ENCODE data around the gene FBXO33. TPM values are rescaled to one million over a fixed set of nuclear protein-coding genes. Genes with fewer than 3 reads are reported as not detected.

The FBXO33 gene
- total RNA-seq, 4 donors from 2014 or later: 12.9 to 18.4 (median 16.2) TPM

GRCh38 chr14:39376667-39377403, 55.4 kb downstream of the FBXO33 start:
- H3K4me3 ChIP-seq: no peak overlapping the region
- H3K27me3 ChIP-seq: no peaks in the 10 kb centered on the region
- TF ChIP-seq, protein P1, sequence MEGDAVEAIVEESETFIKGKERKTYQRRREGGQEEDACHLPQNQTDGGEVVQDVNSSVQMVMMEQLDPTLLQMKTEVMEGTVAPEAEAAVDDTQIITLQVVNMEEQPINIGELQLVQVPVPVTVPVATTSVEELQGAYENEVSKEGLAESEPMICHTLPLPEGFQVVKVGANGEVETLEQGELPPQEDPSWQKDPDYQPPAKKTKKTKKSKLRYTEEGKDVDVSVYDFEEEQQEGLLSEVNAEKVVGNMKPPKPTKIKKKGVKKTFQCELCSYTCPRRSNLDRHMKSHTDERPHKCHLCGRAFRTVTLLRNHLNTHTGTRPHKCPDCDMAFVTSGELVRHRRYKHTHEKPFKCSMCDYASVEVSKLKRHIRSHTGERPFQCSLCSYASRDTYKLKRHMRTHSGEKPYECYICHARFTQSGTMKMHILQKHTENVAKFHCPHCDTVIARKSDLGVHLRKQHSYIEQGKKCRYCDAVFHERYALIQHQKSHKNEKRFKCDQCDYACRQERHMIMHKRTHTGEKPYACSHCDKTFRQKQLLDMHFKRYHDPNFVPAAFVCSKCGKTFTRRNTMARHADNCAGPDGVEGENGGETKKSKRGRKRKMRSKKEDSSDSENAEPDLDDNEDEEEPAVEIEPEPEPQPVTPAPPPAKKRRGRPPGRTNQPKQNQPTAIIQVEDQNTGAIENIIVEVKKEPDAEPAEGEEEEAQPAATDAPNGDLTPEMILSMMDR (IDR thresholded peaks at IDR 0.05): no peak
- TF ChIP-seq POLR2A (IDR thresholded peaks at IDR 0.05): no peak
- no peak for TF ChIP-seq EP300 (IDR thresholded peaks at IDR 0.05)
- no peaks in the 10 kb centered on the region for H3K9me3 ChIP-seq
- 31 to 49% methylated on average over 4 of the region's 4 CpGs for WGBS, 2 donors
- no peaks in the 10 kb centered on the region for H3K36me3 ChIP-seq
- peak overlapping the region in 2 of 4 donors; percentile 67 to 68 for H3K27ac ChIP-seq
- DNase-seq (ENCODE audit: low spot score in 2 of 2): no peak
- H3K4me1 ChIP-seq: peaks cover 0 to 11% (median 0%) of the 10 kb centered on the region in 4 donors

DNA sequence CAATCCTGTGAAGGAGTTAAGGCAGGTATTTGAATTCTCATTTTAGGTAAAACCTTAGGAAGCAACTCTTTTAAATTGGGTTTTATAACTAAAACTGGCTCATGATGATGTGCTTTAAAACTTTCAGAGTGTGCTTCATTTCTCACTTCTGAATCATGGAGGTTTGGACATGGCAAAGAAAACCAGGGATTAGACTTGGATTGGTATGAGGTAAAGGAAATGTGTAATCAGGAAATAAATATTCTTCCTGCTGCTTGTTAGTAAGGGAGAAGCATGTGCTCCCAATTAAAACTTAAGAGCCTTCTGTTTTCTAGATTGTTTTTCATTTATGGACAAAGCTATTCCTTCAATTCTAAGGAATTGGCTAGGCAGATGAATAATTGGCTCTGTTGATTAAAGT, 57.4 kb downstream of the FBXO33 start:
- H3K27ac ChIP-seq: no peak overlapping the region
- TF ChIP-seq, protein P1 (IDR thresholded peaks at IDR 0.05): no peak
- no peak for TF ChIP-seq EP300 (IDR thresholded peaks at IDR 0.05)
- TF ChIP-seq POLR2A (IDR thresholded peaks at IDR 0.05): no peak
- no peaks in the 10 kb centered on the region for H3K27me3 ChIP-seq
- H3K4me3 ChIP-seq: no peak overlapping the region
- H3K4me1 ChIP-seq: peaks cover 0 to 11% (median 0%) of the 10 kb centered on the region in 4 donors
- H3K9me3 ChIP-seq: no peaks in the 10 kb centered on the region
- H3K36me3 ChIP-seq: peaks cover 0 to 7% (median 0%) of the 10 kb centered on the region in 3 donors
- no peak for DNase-seq (ENCODE audit: low spot score in 2 of 2)

GRCh38 chr14:39372656-39373055, 59.6 kb downstream of the FBXO33 start:
- peaks cover 0 to 11% (median 0%) of the 10 kb centered on the region in 4 donors for H3K4me1 ChIP-seq
- TF ChIP-seq EP300 (IDR thresholded peaks at IDR 0.05) (no peak), POLR2A (IDR thresholded peaks at IDR 0.05) (no peak)
- TF ChIP-seq, protein P1 (IDR thresholded peaks at IDR 0.05): no peak
- H3K27ac ChIP-seq: no peak overlapping the region
- no peak overlapping the region for H3K4me3 ChIP-seq
- no peak for DNase-seq (ENCODE audit: low spot score in 2 of 2)
- peaks cover 0 to 7% (median 0%) of the 10 kb centered on the region in 3 donors for H3K36me3 ChIP-seq
- no peaks in the 10 kb centered on the region for H3K9me3 ChIP-seq
- WGBS, 2 donors: 83 to 93% methylated on average over 1 of the region's 1 CpG
- no peaks in the 10 kb centered on the region for H3K27me3 ChIP-seq

- Histone ChIP-seq H3K4me3 (no peak overlapping the region), H3K27me3 (no peaks in the 10 kb centered on the region), H3K4me1 (no peaks in the 10 kb centered on the region), H3K27ac (no peak overlapping the region), H3K9me3 (peaks cover 0 to under 1% (median 0%) of the 10 kb centered on the region in 4 donors), H3K36me3 (peaks cover 0 to 16% (median 0%) of the 10 kb centered on the region in 3 donors)
- TF ChIP-seq EP300 (IDR thresholded peaks at IDR 0.05) (no peak), POLR2A (IDR thresholded peaks at IDR 0.05) (no peak)
- TF ChIP-seq, protein P1 (IDR thresholded peaks at IDR 0.05): no peak
- 91 to 93% methylated on average over 12 of the region's 12 CpGs for WGBS, 2 donors
- no peak for DNase-seq (ENCODE audit: low spot score in 2 of 2)
Measured at GRCh38 chr14:39370415-39370814, 61.8 kb downstream of the FBXO33 start.

GRCh38 chr14:39369029-39369428, 63.2 kb downstream of the FBXO33 start:
- H3K36me3 ChIP-seq: peaks cover 0 to 23% (median 0%) of the 10 kb centered on the region in 3 donors
- 81 to 85% methylated on average over 2 of the region's 2 CpGs for WGBS, 2 donors
- H3K4me1 ChIP-seq: no peaks in the 10 kb centered on the region
- H3K27me3 ChIP-seq: no peaks in the 10 kb centered on the region
- H3K9me3 ChIP-seq: peaks cover 0 to 15% (median 4%) of the 10 kb centered on the region in 4 donors
- no peak overlapping the region for H3K4me3 ChIP-seq
- TF ChIP-seq EP300 (IDR thresholded peaks at IDR 0.05): no peak
- TF ChIP-seq, protein P1 (IDR thresholded peaks at IDR 0.05): no peak
- TF ChIP-seq POLR2A (IDR thresholded peaks at IDR 0.05): no peak
- H3K27ac ChIP-seq: no peak overlapping the region
- DNase-seq (ENCODE audit: low spot score in 2 of 2): no peak
